ENCODE results near the gene GPD1. TPM values are rescaled to one million over a fixed set of nuclear protein-coding genes. Genes with fewer than 3 reads are reported as not detected.

The GPD1 gene
- total RNA-seq, 1 experiment from 2014 or later: 1.6 TPM

GRCh38 chr12:50079771-50080170, 24.0 kb upstream of the GPD1 start:
- no peak for ATAC-seq
- Histone ChIP-seq H3K27me3 (ENCODE audit: insufficient read depth, low read length) (no peaks in the 10 kb centered on the region), H3K27ac (ENCODE audit: low read depth, low read length) (no peak overlapping the region), H3K9ac (ENCODE audit: low read length) (no peak overlapping the region), H3K36me3 (ENCODE audit: control insufficient read depth in 1 of 2, insufficient read depth in 2 of 2, low read length in 2 of 2) (0 out of 4 replicates have a peak, but pooled peaks cover 0 to 2% of the 10 kb centered on the region in 2 experiments), H3K9me3 (ENCODE audit: control insufficient read depth in 1 of 2, insufficient read depth in 1 of 2, low read depth in 1 of 2, low read length in 2 of 2) (no peaks in the 10 kb centered on the region), H3K4me1 (ENCODE audit: control insufficient read depth in 1 of 2, insufficient read depth in 2 of 2, low read length in 2 of 2) (peaks cover 5 to 22% of the 10 kb centered on the region in 2 experiments), H3K9me2 (ENCODE audit: insufficient read depth) (no peaks in the 10 kb centered on the region), H3K4me2 (ENCODE audit: low read length) (no peak overlapping the region), H4K20me1 (ENCODE audit: insufficient read depth) (no peaks in the 10 kb centered on the region; the same call in 1 of the 2 replicates), H3K4me3 (replicated peaks in 1 of 2; ENCODE audit: low read depth in 1 of 2, low read length in 2 of 2) (no peak overlapping the region), H2AFZ (ENCODE audit: low read depth, low read length, poor library complexity, severe bottlenecking) (no peak overlapping the region), H3K79me2 (ENCODE audit: insufficient read depth, low read length) (peaks cover 3% of the 10 kb centered on the region; the same call in 1 of the 2 replicates)
- no TSS peak for BruUV-seq (replicated peaks)
- ChIA-PET POLR2A (no interaction called here), RAD21 (ENCODE audit: low non-redundant PET in 1 of 2, low total read pairs in 2 of 2, uncharacterized antibody in 2 of 2, unreplicated experiment in 2 of 2) (no interaction called here), CTCF (no interaction called here)
- TF ChIP-seq POLR2AphosphoS5 (IDR thresholded peaks at IDR 0.05; ENCODE audit: low read depth, low read length) (no peak), FOSL1 (IDR thresholded peaks at IDR 0.05; ENCODE audit: low read depth) (no peak), ELF1 (IDR thresholded peaks at IDR 0.05; ENCODE audit: borderline replicate concordance, low read depth) (no peak), JUND (IDR thresholded peaks at IDR 0.05) (no peak), ZFX (IDR thresholded peaks at IDR 0.05) (no peak), CBX3 (IDR thresholded peaks at IDR 0.05; ENCODE audit: low read depth) (no peak), SP1 (IDR thresholded peaks at IDR 0.05; ENCODE audit: low read depth) (no peak), SIN3A (IDR thresholded peaks at IDR 0.05; ENCODE audit: low read depth) (no peak), POLR2A (IDR thresholded peaks at IDR 0.05; ENCODE audit: borderline replicate concordance, extremely low read depth, insufficient read depth, insufficient read length) (no peak)
- TF ChIP-seq, protein P1, sequence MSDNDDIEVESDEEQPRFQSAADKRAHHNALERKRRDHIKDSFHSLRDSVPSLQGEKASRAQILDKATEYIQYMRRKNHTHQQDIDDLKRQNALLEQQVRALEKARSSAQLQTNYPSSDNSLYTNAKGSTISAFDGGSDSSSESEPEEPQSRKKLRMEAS (IDR thresholded peaks at IDR 0.05): no peak
- TF ChIP-seq, protein P2, sequence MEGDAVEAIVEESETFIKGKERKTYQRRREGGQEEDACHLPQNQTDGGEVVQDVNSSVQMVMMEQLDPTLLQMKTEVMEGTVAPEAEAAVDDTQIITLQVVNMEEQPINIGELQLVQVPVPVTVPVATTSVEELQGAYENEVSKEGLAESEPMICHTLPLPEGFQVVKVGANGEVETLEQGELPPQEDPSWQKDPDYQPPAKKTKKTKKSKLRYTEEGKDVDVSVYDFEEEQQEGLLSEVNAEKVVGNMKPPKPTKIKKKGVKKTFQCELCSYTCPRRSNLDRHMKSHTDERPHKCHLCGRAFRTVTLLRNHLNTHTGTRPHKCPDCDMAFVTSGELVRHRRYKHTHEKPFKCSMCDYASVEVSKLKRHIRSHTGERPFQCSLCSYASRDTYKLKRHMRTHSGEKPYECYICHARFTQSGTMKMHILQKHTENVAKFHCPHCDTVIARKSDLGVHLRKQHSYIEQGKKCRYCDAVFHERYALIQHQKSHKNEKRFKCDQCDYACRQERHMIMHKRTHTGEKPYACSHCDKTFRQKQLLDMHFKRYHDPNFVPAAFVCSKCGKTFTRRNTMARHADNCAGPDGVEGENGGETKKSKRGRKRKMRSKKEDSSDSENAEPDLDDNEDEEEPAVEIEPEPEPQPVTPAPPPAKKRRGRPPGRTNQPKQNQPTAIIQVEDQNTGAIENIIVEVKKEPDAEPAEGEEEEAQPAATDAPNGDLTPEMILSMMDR (IDR thresholded peaks at IDR 0.05 in 2 of 3, conservative IDR thresholded peaks at IDR 0.05 in 1 of 3; ENCODE audit: borderline replicate concordance in 1 of 3, insufficient read depth in 1 of 3, low read depth in 2 of 3, low read length in 2 of 3): no peak
- TF ChIP-seq, protein P3, sequence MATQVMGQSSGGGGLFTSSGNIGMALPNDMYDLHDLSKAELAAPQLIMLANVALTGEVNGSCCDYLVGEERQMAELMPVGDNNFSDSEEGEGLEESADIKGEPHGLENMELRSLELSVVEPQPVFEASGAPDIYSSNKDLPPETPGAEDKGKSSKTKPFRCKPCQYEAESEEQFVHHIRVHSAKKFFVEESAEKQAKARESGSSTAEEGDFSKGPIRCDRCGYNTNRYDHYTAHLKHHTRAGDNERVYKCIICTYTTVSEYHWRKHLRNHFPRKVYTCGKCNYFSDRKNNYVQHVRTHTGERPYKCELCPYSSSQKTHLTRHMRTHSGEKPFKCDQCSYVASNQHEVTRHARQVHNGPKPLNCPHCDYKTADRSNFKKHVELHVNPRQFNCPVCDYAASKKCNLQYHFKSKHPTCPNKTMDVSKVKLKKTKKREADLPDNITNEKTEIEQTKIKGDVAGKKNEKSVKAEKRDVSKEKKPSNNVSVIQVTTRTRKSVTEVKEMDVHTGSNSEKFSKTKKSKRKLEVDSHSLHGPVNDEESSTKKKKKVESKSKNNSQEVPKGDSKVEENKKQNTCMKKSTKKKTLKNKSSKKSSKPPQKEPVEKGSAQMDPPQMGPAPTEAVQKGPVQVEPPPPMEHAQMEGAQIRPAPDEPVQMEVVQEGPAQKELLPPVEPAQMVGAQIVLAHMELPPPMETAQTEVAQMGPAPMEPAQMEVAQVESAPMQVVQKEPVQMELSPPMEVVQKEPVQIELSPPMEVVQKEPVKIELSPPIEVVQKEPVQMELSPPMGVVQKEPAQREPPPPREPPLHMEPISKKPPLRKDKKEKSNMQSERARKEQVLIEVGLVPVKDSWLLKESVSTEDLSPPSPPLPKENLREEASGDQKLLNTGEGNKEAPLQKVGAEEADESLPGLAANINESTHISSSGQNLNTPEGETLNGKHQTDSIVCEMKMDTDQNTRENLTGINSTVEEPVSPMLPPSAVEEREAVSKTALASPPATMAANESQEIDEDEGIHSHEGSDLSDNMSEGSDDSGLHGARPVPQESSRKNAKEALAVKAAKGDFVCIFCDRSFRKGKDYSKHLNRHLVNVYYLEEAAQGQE (IDR thresholded peaks at IDR 0.05; ENCODE audit: low read depth): no peak
- intact Hi-C loops (cut with micrococcal nuclease): loop anchor here (10.0 kb wide), 1 partner anchor 325 kb away; the partner anchor contains the start of gene LARP4
- no peak for DNase-seq (ENCODE audit: low read depth, low spot score)

Measured in HCT116 (cell line).